ENCODE results near the gene LTBP3.
"Not testable (repeated sequence)": the region's sequence is repeated elsewhere in the genome, so short reads cannot be mapped to it uniquely, and the experiment has no call there.

LTBP3 gene

DNA sequence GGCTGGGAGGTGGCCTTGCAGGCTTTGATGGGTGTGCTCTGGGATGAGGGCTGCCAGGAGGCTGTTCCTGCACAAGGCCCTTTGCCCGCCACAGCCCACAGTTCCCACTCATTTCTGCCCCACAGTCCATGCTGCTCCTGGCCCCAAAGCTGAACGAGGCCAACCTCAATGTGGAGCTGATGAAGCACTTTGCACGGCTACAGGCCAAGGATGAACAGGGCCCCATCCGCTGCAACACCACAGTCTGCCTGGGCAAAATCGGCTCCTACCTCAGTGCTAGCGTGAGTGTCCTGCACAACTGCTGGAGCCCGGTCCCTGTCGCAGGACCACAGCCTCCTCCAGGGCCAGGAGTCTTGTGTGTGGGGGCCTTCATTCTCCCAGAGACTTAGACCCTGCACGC lies 23.1 kb downstream of the LTBP3 start:
- DNase-seq: no peak

DNA sequence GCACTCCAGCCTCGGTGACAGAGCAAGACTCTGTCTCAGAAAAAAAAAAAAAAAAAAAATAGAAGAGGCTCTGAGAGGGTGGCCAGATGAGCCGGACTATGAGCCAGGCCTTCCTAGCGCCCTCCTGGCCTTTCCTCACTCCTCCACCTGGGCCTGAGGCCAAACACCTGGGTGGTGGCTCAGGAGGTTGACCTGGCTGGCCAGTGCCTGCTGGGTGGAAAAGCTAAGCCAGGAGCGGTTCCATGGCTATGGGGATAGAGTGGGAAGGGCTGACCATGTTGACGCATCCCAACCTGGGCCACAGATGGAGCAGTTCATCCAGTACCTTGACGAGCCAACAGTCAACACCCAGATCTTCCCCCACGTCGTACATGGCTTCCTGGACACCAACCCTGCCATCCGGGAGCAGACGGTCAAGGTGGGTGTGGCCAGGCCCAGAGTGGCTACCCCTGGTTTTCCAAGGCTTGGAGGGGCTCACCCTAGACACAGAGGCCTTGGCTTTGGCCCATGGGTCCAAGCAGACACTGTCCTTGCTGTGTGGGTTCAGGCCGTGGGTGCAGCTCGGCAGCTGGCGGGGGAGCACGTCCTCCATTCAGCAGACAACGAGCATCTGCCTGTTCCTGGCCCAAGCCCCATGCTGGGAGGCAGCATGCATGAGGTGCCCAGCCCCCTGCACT lies 25.6 kb downstream of the LTBP3 start:
- no peak for DNase-seq

DNA sequence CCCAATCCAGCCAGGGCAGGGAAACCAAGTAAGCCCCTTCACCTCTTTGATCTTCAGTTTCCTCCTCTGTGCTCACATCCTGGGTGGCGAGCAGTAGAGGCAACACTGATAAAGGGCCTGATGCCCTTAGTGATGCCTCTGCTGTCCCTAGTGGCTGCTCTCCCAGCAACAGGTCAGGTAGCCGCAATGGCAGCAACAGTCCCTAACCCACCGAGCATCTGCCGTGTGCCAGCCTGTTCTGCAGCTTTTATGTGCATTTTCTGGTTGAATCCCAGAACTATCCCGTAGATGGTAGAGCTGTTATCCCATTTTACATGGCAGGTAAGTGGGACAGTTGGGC lies 28.0 kb downstream of the LTBP3 start:
- no peak for DNase-seq

DNA sequence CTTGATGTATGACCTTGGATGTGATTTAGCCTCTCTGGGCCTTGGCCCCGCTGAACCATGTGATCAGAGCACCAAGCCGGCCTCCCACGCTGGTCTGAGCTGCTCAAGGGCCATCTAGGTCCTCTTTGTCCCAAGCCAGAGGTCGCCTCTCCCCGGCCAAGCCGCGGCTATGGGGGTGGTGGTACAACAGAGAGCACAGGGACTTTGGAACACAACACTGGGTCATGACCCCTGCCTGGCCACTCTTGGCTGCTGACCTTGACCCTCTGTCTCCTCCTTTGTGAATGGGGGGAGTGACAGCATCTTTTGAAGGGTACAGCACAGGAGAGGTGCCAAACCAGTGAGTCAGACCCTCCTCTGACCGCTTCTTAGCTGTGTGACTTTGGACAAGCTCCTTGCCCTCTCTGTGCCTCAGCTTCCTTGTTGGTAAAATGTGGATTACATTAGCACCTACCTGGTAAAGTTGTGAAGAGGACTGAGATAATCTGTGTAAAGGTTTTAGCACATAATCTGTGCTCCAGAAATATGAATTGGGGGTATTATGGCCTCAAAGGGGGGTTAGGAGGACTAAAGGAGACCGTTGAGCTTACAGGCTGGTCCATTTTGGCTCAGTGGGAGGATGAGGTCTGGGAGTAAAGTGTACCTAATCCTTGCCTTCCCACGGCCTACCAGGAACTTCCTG lies 28.5 kb downstream of the LTBP3 start:
- no peak for DNase-seq

DNA sequence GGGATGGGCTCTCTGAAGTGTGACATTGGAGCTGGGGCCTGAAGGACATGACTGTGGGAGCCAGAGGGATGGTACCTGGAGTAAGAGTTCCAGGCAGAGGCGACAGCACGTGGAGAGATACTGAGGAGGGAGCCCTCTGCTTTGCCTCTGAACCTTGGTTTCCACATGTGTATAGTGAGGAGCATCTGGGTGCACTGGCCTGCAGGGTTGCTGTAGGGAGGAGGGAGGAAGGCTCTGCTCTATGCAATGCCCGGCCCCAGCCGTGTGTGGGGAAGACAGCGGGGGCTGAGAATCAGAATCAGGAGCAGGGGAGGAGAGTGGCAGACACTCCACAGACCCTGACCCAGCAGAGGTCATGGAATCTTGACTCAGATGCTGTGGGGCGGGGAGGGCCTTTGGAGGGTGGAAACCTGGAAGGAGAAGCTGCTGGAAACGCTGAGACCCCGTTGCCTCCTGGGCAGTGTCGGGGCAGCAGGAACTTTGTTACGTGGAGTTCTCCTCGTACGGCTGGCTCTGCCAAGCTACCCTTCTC lies 29.3 kb downstream of the LTBP3 start:
- no peak for DNase-seq

DNA sequence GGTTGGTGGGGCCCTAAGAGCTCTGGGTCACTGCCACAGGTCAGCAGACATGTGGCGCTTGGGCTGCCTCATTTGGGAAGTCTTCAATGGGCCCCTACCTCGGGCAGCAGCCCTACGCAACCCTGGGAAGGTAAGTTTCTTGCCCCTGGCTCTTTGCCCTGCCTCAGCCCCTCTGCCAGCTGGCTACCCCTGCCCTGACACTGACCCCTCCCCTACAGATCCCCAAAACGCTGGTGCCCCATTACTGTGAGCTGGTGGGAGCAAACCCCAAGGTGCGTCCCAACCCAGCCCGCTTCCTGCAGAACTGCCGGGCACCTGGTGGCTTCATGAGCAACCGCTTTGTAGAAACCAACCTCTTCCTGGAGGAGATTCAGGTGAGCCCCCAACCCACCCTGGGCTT lies 31.4 kb downstream of the LTBP3 start:
- no peak for DNase-seq

DNA sequence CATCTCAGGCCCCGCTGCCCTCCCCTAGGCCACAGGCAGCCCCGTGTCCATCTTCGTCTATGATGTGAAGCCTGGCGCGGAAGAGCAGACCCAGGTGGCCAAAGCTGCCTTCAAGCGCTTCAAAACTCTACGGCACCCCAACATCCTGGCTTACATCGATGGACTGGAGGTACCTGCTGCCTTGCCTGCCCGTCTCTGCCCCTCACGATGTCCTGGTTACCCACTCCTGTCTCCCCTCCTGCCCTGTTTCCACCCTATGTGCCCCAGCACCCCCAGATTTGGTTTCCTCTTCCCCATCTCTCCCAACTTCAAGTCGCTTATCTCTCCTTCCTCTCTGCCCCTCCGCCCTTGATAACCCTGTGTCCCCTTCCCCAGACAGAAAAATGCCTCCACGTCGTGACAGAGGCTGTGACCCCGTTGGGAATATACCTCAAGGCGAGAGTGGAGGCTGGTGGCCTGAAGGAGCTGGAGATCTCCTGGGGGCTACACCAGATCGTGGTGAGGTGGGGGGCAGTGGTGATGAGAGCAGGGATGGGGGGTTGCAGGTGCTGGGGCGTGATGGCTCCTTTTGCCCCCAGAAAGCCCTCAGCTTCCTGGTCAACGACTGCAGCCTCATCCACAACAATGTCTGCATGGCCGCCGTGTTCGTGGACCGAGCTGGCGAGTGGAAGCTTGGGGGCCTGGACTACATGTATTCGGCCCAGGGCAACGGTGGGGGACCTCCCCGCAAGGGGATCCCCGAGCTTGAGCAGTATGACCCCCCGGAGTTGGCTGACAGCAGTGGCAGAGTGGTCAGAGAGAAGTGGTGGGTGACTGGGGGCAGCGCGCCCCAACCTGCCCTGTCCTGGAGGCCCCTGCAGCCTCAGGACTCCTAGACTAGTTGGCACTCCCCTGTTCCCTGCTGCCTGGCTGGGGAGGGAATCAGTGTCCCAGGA lies 32.3 kb downstream of the LTBP3 start:
- no peak for DNase-seq

DNA sequence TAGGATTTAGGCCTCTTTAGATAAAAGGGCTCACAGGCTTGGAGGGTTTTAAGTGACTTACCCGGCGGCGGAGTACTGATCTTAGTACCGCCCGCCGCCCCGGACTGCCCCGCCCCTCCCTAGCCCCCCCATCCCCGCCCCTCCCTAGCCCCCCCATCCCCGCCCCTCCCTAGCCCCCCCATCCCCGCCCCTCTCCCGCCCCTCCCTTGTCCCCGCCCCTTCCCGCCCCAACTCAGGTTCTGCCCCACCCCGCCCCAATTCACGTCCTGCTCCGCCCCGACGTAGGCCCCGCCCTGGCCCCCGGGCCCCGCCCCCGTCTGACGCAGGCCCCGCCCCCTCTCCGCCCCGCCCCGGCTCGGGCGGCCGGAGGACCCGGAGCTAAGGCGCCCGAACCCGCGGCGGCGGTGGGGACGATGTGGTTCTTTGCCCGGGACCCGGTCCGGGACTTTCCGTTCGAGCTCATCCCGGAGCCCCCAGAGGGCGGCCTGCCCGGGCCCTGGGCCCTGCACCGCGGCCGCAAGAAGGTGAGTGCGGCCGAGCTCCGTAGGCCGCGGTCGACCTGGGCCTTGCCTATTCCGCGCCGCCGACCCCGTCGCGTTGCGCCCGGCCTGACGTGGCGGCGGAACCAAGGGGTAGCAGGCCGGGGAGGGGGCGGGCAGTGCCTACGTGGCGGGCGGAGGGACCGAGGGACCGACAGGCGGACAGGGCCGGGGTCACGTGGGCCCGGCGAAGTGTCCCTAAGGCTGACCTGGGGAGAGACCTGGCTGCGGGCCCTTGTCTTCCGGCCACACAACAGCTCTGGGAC lies 33.2 kb downstream of the LTBP3 start, which contains the start of gene SCYL1:
Gene SCYL1, plus strand, starts transcription at position 343 of the 805 bp plus-strand sequence. Its CDS starts 71 bp downstream, at position 414.
- peak; percentile 77 for DNase-seq

DNA sequence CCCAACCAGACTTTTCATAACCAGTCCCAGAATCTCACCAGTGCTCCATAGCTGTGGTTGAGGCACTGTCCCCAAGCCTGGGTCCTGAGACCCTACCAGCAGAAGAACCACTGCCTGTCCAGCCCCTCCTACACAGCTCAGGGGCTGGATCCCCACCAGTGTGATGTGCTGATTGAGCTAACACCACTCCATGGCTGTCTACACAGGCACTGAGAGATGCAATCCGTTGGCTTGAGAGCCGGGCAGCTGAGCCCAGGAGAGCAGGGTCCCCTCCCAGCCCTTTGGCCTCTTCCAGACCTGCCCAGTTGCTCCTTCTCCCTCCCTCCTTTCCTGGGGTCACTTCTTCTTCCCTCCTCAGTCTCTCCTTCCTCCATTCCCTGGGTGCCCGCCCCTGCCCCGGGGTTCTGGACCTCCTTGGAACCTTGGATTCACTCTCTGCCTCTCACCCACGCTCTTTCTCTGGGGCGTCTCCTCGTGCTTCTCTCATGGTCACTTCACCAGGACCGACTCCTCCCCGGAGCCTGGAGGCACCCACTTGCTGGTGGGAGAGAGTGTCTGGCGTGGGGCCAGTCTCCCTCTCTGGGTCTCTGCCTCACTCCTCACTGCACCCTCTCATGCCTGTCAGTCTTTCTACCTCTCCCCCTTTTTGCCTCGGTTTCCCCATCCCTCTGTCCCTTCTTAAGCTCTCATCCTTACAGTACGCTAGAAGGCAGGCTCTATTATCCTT lies 34.0 kb downstream of the LTBP3 start:
- no peak for DNase-seq

DNA sequence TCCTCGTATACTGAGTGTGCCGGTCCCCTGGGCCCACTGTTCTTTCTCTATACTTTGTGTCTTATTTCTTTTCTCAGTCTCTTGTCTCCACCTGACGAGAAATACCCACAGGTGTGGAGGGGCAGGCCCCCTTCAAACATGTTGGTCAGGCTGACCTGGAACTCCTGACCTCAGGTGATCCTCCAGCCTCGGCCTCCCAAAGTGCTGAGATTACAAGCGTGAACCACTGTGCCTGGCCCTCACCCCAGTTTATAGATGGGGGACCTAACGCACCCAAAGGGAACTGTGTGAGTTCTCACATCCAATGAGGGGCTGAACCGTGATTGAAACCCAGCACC lies 34.6 kb downstream of the LTBP3 start:
- DNase-seq: not testable (repeated sequence)

DNA sequence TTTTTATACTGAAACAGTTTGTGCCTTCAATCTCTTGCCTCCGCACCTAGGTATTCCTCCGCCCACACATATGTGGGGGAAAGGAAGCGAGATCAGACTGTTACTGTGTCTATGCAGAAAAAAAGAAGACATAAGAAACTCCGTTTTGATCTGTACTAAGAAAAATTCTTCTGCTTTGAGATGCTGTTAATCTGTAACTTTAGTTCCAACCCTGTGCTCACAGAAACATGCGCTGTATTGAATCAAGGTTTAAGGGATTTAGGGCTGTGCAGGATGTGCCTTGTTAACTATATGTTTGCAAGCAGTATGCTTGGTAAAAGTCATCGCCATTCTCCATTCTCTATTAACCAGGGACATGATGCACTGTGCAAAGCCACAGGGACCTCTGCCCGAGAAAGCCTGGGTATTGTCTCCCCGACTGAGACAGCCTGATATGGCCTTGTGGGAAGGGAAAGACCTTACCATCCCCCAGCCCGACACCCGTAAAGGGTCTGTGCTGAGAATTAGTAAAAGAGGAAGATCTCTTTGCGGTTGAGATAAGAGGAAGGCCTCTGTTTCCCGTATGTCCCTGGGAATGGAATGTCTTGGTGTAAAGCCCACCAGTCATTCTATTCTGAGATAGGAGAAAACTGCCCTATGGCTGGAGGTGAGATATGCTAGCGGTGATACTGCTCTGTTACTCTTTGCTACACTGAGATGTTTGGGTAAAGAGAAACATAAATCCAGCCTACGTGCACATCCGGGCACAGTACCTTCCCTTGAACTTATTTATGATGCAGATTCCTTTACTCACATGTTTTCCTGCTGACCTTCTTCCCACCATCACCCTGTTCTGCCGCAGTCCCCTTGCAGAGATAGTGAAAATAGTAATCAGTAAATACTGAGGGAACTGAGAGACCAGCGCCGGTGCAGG lies 35.2 kb downstream of the LTBP3 start:
- peak; percentile 38 for DNase-seq

DNA sequence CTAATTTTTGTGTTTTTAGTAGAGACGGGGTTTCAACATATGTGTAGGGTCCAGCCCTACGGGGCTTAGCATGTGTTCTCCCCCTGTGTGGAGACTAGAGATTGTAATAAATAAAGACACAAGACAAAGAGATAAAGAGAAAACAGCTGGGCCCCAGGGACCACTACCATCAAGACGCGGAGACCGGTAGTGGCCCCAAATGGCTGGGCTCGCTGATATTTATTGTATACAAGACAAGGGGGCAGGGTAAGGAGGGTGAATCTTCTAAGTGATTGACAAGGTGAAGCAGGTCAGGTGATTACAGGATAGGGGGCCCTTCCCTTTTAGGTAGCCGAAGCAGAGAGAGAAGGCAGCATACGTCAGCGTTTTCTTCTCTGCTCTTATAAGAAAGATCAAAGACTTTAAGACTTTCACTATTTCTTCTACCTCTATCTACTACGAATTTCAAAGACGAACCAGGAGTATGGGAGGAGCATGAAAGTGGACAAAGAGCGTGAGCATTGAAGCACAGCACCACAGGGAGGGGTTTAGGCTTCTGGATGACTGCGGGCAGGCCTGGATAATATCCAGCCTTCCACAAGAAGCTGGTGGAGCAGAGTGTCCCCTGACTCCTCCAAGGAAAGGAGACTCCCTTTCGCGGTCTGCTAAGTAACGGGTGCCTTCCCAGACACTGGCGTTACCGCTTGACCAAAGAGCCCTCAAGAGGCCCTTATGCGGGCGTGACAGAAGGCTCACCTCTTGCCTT lies 36.2 kb downstream of the LTBP3 start:
- DNase-seq: not testable (repeated sequence)

DNA sequence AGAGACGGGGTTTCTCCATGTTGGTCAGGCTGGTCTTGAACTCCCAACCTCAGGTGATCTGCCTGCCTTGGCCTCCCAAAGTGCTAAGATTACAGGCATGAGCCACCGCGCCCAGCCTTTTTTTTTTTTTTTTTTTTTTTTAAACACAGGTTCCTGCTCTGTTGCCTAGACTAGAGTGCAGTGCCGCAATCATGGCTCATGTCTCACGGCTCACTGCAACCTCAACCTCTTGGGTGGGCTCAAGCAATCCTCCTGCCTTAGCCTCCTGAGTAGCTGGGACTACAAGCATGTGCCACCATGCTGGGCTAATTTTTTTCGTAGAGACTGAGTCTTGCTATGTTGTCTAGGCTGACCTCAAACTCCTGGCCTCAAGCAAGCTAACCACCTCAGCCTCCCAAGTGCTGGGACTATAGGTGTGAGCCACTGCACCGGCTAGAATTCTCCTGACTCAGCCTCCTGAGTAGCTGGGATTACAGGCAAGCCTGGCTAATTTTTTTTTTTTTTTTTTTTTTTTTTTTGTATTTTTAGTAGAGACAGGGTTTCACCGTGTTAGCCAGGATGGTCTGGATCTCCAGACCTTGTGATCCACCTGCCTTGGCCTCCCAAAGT lies 39.1 kb downstream of the LTBP3 start:
- not testable (repeated sequence) for DNase-seq

DNA sequence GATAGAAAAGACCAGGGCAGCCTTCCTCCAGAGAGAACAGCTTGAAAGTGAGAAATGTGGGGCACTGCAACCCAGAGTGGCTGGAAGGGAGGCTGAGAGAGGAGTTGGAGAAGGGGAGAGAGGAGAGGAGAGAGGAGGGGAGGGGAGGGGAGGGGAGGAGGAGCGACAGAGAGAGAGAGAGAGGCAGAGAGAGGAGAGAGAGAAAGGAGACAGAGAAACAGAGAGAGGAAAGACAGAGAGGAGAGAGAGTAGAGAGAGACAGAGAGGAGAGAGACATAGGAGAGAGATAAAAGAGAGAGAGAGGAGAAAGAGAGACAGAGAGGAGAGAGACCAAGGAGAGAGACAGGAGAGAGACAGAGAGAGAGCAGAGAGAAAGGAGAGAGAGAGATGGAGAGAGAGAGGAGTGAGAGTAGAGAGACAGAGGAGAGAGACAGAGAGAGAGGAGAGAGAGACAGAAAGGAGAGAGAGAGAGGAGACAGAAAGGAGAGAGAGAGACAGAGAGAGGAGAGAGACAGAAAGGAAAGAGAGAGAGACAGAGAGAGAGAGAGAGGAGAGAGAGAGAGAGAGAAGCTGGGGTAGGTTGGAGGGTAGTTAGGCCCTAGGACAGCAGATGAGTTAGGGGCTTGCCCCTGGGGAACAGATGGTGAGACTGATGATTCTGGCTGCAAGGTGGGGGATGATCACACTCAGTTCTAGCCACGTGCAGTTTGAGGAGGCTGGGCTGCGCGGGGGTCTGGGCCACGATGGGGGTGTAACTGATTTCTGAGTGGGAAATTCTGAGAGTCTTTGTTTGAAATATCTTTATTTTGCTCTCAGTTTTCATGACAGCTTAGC lies 41.8 kb downstream of the LTBP3 start:
- DNase-seq: no peak

DNA sequence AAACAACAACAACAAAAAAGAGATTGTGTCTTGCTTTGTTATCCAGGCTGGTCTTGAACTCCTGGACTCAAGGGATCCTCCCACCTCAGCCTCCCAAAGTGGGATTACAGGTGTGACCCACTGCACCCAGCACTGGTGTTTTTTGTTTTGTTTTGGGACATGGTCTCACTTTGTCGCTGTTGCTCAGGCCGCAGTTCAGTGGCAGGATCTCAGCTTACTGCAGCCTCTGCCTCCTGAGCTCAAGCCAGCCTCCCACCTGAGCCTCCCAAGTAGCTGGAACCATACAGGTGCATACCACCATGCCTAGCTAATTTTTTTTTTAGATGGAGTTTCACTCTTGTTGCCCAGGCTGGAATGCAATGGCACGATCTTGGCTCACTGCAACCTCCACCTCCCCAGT lies 45.8 kb downstream of the LTBP3 start:
- DNase-seq: not testable (repeated sequence)

DNA sequence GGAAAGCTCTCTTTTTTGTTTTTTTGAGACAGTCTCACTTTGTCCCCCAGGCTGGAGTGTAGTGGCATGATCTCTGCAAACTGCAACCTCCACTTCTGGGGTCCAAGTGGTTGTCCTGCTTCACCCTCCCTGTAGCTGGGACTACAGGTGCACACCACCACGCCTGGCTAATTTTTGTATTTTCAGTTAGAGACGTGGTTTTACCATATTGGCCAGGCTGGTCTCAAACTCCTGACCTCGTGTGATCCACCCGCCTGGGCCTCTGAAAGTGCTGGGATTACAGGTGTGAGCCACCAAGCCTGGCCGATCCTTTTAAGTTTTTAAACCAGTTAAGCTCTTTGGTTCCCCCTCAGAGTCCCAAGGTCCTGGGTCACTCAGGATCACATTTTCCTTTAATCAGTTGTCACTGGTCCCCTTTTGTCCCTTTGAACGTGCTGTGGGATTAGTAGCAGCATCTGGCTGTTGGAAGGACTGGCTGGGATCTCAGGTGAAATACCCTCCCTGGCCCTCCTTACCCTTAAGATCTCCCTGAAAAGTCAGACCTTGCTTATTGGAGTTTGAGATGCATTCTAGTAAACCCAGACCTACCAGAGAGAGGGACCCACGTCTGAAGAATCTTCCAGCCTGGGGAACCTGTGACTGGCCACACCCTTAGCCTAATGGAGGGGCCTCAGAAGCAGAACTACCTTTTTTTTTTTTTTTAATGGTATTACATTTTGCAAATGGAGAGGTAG lies 51.2 kb downstream of the LTBP3 start:
- DNase-seq: peak; percentile 41

DNA sequence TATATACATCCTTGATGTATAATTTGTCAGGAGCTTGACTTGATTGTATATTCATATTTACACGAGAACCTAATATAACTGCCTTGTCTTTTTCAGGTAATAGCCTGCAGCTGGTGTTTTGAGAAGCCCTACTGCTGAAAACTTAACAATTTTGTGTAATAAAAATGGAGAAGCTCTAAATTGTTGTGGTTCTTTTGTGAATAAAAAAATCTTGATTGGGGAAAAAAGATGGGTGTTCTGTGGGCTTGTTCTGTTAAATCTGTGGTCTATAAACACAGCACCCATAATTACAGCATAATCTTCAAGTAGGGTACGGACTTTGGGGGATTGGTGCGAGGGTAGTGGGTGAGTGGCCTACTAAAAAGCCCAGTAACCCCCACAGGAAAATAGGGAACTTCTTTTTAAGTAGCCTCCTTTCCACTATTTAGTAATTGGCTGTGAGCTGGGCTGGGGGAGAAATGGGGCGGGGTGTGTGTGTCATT lies 51.8 kb downstream of the LTBP3 start:
- DNase-seq: no peak

Measured in activated naive CD4-positive, alpha-beta T cell treated with Interleukin-2 at 50 U/mL for 16 hours (primary cell).